ENCODE data around the gene SEPTIN6.

SEPTIN6 gene

GRCh38 chrX:119647552-119648420 is 45.2 kb downstream of the SEPTIN6 start:
- peak; percentile 39 to 54 for DNase-seq

- no peak for DNase-seq
Measured at GRCh38 chrX:119647089-119647488, 45.9 kb downstream of the SEPTIN6 start.

- DNase-seq, result no peak
Measured at GRCh38 chrX:119646515-119646914, 46.5 kb downstream of the SEPTIN6 start.

- no peak for DNase-seq
Measured at GRCh38 chrX:119643696-119644095, 49.3 kb downstream of the SEPTIN6 start.

All from stimulated activated CD4-positive, alpha-beta T cell treated with anti-CD3 and anti-CD28 coated beads, Interleukin-2, amount 100 ng/mL, for 48 hours (primary cell).